Measurements from ENCODE around the gene SPOP.

SPOP gene

DNA sequence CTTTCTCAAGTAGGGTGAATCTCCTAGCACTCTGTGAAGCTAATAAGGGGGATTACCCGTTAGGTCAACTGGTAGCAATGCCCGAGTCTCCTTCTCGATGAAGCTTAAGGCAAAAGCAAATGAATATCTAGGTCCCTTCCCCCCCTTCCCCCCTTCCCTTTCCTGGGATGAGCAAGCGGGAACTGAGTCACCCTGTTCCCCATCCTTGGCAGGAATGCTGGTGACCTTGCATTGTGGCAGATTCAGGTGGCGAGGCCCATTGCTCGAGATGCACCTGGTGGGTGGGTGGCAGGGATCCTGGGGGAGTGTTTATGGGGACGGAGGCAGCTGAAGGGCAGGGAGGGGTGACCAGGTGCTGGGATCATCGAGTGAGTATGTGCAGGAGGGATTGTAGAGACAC, 95.1 kb downstream of the SPOP start:
- no peak for DNase-seq

DNA sequence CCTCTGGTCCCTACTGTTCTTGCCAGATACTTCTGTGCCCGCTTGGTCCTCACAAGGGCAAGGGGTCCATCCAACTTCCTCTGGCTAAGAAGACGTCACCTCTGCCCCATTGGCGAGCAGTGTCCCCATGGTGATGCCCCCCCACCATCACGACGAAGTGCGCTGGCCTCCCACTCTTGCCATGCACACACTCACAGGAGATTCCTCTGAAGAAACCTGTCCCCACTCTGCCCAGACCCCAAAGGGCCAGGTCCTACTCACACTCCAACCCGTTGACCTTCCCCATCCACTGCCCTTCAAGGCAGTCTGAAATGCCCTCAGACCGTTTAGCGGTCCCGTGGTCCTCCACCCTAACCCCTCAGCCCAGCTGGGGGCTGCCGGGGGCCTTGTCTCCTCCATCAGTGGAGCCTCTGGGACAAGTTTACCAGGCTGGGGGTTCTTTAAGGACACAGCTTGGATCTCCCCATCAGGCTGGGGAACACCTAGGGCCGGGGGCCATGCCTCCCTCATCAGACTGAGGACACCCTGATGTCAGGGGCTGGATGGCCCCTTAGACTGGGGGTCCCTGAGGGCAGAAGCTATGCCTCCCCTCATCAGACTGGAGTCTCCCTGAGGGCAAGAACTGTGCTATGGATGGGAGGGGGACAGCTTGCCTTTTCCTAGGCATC, 95.7 kb downstream of the SPOP start:
- DNase-seq = no peak

DNA sequence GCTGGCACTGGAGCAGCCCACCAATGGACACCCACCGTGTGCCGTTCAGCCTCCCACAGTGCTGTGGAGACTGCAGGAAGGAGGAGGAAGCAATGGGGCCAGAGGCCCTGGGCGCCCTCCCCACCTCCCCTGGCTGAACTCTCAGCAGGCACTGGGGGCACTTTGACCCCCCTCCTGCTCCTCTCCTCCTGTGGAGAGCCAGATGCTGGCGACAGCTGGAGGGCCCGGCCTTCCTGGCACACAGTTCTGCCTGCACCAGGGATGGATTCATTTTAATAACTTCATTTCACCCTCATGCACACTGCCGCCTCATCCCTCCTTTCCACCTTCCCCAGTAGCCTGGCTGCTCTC, 96.3 kb downstream of the SPOP start:
- DNase-seq = no peak

DNA sequence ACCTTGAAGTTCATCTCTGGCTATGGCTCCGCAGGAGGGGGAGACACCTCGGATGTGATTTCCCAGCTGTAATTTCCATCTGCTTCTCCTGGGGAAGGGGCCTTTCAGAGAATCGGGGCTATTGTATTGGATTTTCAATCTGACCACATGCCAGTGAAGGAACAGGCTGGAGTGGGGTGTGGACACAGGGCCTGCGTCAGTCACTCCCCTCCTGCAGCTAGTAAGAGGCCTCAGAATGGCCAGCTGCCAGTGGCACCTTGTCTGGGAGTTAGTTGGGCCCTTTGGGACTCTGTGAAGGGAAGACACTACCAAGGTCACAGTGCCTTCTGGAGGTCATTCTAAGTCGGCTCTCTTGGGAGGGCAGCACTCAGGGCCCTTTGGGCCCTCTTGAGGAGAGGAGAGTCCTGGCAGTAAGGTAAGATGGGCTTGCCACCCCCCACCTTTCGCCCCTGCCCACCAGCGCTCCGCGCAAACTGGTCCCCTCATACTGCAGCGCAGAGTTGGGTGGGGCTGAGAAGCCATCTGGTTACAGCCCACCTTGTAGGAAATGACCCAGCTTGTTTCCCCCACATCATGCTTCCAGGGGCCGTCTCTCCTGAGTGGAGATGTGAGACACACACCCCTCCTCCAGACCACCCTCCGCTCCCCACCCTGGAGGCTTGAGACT, 96.8 kb downstream of the SPOP start:
- no peak for DNase-seq

DNA sequence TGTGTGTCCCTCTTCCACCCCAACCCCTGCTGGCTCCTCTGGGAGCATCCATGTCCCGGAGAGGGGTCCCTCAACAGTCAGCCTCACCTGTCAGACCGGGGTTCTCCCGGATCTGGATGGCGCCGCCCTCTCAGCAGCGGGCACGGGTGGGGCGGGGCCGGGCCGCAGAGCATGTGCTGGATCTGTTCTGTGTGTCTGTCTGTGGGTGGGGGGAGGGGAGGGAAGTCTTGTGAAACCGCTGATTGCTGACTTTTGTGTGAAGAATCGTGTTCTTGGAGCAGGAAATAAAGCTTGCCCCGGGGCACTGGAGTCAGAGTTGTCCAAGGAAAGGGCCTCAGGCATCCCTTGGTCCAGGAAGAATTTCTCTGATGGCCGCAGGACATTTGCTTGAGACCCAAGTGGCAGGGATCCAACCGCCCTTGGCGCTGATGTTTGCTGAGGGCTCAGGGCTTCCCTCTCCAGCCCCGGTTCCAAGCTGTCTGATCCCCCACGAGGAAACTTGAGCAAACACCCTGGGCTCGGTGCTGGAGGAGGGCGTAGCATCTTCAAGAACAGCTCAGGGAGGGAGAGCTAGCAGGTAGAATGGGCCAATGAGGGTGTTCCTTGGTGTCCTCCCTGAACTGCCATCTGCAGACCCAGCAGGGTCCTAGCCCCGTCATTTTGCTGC, 97.7 kb downstream of the SPOP start:
- DNase-seq = no peak

DNA sequence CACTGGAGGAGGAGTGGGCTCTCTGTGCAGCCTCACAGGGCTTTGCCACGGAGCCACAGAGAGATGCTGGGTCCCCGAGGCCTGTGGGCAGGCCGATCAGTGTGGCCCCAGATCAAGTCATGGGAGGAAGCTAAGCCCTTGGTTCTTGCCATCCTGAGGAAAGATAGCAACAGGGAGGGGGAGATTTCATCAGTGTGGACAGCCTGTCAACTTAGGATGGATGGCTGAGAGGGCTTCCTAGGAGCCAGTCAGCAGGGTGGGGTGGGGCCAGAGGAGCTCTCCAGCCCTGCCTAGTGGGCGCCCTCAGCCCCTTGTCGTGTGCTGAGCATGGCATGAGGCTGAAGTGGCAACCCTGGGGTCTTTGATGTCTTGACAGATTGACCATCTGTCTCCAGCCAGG, 98.4 kb downstream of the SPOP start:
- no peak for DNase-seq

DNA sequence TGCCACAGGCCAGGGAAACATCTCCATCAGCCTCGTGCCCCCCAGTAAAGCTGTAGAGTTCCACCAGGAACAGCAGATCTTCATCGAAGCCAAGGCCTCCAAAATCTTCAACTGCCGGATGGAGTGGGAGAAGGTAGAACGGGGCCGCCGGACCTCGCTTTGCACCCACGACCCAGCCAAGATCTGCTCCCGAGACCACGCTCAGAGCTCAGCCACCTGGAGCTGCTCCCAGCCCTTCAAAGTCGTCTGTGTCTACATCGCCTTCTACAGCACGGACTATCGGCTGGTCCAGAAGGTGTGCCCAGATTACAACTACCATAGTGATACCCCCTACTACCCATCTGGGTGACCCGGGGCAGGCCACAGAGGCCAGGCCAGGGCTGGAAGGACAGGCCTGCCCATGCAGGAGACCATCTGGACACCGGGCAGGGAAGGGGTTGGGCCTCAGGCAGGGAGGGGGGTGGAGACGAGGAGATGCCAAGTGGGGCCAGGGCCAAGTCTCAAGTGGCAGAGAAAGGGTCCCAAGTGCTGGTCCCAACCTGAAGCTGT, 98.9 kb downstream of the SPOP start:
- no peak for DNase-seq

DNA sequence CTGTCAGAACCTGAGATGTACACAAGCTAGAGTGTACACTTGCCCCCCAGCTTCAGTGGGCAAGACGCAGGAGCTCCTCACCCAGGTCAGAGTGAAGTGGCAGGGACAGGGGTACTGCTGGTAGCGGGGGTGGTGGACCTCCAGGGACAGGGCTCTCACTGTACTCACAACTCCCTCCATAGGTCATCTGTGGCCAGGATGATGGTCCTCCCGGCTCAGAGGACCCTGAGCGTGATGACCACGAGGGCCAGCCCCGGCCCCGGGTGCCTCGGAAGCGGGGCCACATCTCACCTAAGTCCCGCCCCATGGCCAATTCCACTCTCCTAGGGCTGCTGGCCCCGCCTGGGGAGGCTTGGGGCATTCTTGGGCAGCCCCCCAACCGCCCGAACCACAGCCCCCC, 99.5 kb downstream of the SPOP start:
- DNase-seq = no peak

DNA sequence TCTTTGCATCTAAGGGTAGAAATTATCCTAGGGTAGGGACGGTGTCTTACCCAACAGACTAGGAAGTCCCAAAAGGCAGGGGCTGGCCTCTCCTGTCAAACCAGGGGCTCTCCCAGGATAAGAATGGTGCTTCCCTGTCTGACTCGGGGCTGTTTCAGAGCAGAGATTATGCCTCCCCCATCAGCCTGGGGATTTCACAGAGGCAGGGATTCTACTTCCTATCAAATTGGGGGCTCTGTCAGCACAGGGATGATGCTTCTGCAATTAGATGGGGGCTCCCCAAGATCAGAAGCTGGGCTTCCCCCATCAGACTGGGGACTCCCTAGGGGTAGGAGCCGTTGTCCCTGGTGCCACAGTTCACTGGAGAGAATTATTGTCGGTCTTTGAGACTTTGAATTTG, 99.9 kb downstream of the SPOP start:
- peak; percentile 36 to 86 for DNase-seq

DNA sequence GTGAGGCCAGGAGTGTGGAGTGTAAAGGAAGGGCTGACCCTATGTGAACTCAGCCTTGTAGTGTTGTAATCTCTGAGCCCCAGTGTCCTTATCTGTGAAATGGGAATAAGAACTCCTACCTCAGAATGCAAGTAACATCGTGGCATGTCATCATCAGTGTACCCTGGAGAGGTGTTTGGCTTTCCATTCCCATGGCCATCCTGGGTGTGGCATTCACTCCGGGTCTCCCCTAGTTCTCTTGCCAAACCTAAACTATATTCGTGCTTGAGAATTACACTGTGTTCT, 100.3 kb downstream of the SPOP start:
- no peak for DNase-seq

DNA sequence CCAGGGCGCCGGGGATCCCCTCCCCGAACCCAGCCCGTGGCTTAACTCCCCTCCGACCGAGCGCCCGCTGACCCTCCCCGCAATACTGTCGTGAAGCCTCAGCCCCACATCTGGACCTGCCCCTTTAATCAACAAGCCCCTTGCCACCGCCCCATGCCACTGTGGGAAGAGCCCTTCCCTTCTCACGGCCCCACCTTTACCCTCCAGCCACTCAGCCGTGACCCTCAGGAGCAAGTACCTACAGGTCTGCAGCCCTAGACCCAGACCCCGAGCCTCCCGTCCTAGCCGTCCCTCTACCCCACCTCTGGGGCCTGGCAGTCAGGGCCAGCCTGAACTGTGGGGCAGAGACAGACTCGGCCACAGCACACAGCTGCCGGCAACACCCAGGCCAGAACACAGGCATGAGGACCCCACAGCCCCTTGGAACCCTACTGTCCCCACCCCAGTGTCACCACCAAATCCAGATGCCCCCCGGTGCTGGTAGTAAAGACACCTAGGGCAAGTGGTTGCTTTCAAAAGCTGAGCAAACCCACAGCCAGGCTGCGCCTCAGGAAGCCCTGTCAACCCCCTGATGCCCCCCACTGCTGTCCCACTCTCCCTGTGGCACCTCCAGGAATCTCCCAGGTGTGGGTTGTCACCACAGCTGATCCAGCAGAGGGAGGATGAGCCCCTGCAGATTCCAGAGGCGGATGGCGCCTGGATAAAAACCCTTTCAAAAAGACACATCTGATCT, 100.8 kb downstream of the SPOP start:
- DNase-seq = no peak

DNA sequence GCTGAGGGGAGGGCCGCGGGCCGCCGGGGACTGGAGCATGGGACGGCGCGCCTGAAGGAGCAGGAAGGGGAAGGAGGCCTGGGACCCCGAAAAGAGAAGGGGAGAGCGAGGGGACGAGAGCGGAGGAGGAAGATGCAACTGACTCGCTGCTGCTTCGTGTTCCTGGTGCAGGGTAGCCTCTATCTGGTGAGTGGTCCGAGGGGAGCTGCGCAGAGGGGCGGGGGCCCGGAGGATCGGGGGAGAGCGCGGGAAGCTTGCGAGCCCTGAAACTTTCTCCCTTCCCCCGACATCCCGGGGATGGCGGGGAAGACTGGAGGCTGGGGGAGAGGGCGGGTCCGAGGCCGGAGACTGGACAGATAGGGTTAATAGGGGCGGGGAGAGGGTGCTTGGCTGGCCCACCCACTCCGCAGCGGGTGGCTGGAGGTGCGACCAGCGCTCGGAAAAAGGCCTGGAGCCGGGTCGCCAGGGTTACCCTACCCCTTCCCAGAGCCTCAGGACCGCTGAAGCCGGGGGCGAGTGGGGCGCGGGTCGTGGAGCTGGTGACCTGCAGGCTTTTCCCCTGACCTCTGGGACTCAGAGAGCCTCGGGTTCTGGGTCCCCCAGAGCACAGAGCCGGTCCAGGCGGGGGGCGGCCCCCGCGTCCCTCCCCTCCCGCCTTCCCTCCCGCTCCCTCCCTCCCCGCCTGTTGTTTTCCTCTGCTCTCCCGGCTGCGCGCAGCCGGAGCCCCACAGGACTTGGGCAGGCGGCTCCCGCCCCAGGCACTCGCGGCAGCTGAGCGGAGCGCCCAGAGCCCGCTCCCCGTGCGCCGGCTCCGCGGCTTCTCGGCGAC, 101.6 kb downstream of the SPOP start:
- no peak for DNase-seq

DNA sequence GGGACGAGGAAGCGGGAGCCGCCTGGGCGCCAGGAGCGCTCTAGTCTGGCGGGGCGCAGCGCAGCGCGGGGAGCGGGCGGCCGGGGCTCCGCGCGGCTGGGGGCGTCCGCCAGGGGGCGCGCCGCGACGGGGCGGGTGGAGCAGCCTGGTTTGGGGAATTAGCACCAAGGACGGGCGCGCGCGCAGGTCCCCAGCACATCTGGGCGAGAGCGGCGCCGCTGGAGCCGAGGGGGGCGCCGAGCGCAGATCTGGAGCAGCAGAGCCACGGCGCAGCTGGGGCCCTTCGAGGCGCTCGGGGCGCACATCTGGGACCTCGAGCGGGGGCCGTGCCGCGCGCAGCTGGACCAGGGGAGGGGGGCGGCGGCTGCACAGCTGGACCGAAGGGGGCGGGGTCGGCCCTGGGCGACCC, 102.2 kb downstream of the SPOP start, which contains the start of gene NXPH3:
Gene NXPH3 (plus strand): TSS at position 193 of the 409 bp plus-strand sequence. CDS start 349 bp downstream, outside the sequence.
- DNase-seq = peak; percentile 38 to 64

DNA sequence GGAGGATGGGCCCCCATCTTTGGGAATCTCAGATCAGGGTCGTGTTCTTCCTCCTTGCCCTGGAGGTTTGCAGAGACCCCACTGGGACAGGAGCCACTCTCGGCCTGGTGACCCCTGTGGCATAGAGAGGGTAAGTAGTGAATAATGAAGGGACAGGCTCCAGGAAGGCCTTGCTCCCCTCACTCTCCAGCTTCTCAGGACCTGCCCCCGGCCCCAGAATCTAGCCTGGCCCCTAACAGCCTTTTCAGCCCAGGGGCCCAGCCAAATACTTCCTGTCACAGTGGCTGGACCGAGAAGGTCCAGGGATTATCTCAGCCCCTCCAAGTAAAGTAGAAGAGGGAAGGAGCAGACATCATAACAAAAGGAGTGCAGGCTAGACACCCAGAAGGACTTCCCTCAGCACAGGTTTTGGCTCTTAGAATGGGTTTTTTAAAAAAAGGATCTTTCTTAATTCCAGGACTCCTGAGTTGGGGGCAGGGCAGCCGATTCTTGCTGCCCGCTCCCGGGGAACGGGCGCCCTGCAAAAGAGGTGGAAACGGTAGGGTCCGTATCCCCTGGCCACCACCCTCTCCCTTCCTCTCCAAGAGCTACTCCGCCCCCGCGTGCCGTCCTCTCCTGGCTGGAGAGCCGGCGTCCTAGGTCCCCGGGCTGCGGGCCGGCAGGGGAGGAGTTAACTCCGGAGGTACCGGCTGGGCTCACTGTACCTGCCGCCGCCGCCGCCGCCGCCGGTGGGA, 102.8 kb downstream of the SPOP start:
- DNase-seq = no peak

DNA sequence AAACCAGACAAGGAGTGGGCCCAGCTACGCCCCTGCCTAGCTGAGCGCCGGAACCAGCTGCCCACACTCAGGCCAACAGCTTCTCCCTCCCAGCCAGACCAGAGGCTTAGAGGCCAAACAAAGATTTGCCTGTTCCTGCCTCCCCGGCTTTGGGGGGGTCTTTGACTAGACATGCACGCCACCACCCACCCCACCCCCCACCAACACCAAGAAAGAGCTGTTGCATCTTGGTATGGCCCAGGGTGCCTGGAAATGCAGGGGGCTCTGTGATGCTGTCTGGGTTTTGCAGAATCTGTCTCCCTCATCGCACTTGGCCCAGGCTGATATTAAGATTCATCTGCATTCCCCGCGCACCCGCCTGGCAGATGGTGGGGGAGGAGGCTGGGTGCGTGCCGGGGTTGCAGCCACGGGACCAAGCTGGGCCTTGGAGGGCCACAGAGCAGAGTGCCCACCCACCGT, 103.5 kb downstream of the SPOP start:
- no peak for DNase-seq

DNA sequence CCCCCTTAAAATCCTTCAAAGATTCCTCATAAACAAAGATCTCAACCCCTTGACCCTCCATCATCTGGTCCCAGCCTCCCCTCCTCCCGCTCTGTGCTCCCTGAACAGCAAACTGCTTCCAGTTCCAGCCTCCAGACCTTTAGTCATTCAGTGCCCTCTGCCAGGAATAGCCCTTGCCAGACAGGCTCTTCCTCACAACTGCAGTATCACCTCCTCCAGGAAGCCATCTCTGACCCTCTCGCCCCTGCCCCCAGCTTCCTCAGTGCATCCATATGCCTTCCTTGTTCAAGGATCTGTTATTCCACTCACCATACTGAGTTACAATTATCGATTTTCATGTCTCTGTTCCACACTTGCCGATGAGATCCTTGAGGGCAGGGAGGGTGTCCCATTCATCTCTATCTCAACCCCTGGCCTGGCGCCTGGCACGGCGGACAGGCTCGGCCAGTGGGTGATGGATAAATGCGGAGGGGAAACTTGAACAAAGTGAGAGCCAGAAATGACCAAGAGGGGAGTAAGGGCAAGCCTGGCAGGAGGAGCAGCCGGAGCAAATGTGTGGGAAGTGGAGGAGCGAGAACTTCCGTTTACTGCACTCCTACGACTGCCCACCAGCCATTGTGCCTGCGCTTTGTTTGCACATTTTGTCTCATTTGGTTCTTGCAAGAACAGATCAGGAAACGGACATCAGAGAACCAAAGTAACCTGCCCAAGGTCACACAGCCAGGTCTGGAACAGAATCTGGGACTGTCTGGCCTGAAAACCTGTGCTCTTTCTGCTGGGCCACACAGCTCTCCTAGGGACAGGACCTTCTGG, 104.2 kb downstream of the SPOP start:
- DNase-seq = peak; percentile 12 to 50

DNA sequence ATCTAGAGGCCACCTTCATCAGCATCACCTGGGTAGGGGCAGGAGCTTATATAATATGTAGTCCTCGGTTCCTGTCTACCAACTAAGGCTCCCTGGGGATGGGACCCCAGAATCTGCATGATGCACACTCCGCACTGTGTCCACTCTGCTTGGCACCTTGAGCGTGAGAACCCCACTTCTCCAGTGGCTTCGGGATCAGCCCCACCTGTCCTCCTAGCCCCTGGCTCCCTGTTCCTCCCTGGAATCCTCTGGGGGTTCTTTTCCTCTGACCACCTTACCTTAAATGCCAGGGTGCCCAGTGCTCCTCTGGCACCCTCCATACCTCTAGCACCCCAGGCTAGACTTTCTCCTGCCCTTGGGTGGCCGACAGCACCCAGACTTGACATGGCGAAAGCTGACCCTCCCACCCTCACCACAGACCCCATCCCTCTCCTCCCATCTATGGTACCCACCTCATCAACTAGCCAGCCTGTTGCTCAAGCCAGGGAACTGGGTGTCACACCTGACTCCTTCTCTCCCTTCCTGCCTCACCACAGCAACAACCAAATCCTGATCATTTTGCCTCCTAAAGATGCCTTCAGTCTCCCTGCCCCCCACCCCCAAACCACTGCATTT, 105.0 kb downstream of the SPOP start:
- no peak for DNase-seq

DNA sequence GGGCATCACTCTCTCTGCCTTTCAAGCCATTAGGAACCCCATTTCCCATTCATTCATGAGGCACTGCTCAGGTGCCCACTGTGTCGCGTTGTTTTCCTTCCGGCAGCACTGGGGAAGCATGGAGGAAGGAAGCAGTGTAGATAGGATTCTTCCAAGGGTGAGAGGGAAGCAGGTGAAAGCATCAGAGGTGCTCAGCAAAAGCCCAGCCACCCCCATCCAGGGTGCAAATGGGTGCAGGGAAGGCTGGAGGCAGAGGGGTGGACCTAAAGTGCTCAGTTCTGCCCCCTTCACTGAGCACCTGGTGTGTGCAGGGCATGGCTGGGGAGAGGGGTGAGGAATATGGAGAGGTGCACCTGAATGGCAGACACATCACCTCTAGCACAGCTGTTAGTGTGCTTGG, 105.7 kb downstream of the SPOP start:
- DNase-seq = no peak

DNA sequence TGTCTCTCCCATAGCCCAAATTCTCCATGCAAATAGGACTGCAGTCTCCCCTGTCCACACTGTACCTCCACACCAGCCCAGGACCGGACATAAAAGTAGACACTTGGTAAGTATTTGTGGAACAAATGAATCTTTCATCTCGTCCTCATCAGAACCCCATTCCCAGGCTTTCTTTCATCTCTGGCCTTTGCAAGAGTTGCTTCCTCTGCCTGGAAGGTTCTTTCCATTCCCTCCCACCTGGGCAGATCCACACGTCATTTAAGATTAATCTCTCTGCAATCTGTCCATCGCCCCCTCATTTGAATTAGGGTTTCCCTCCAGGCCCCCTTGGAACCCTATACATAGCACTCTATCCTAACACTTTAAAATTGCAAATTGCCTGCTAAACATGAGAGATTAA, 106.1 kb downstream of the SPOP start:
- DNase-seq = no peak

DNA sequence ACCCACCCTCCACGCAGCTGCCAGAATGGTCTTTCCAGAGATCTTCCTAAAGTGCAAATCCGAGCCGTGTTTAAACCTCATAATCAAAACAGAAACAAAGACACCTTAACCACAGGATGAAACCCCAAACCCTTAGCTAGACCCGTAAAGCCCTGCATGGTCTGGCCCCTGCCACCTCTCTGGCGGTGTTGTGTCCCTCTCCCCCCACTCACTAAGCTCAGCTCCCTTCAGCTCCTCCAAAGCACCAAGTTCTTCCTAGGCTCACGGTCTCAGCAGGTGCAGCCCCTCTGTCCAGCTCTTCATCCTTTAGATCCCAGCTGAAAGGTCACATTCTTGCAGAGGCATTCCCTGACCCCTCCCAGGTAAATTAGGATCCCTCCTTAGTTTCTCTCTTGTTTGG, 106.6 kb downstream of the SPOP start:
- no peak for DNase-seq

All from inflammatory macrophage treated with lipopolysaccharide for 1 hour (primary cell).